Measurements from ENCODE around the gene MICAL1. TPM values are rescaled to one million over a fixed set of nuclear protein-coding genes. Genes with fewer than 3 reads are reported as not detected.

Gene MICAL1
- total RNA-seq, 4 donors from 2014 or later, result 22.0 to 45.9 (median 28.8) TPM

GRCh38 chr6:109460161-109460829 lies 4.7 kb upstream of the MICAL1 start:
- peaks cover 28% of the 10 kb centered on the region for H3K4me1 ChIP-seq
- no peaks in the 10 kb centered on the region for H3K27me3 ChIP-seq
- no peak overlapping the region for H3K4me3 ChIP-seq
- H3K36me3 ChIP-seq, result peaks cover 19% of the 10 kb centered on the region
- TF ChIP-seq CTCF (IDR thresholded peaks at IDR 0.05) (no peak), POLR2A (IDR thresholded peaks at IDR 0.05) (no peak), POLR2AphosphoS5 (IDR thresholded peaks at IDR 0.05) (no peak), EP300 (IDR thresholded peaks at IDR 0.05) (no peak)
- no peaks in the 10 kb centered on the region for H3K9me3 ChIP-seq
- no peak overlapping the region for H3K27ac ChIP-seq
- DNase-seq (ENCODE audit: low spot score in 2 of 2), result no peak
- WGBS, result 88% methylated on average over 3 of the region's 3 CpGs

GRCh38 chr6:109458774-109459531 lies 3.4 kb upstream of the MICAL1 start:
- TF ChIP-seq EP300 (IDR thresholded peaks at IDR 0.05), result no peak
- TF ChIP-seq CTCF (IDR thresholded peaks at IDR 0.05), result no peak
- no peak for TF ChIP-seq POLR2AphosphoS5 (IDR thresholded peaks at IDR 0.05)
- TF ChIP-seq POLR2A (IDR thresholded peaks at IDR 0.05), result no peak
- Histone ChIP-seq H3K9me3 (no peaks in the 10 kb centered on the region), H3K27me3 (no peaks in the 10 kb centered on the region), H3K4me1 (peaks cover 41% of the 10 kb centered on the region), H3K27ac (no peak overlapping the region), H3K36me3 (peaks cover 8% of the 10 kb centered on the region), H3K4me3 (no peak overlapping the region)
- DNase-seq (ENCODE audit: low spot score in 2 of 2), result no peak
- WGBS, result 77% methylated on average over 5 of the region's 5 CpGs

DNA sequence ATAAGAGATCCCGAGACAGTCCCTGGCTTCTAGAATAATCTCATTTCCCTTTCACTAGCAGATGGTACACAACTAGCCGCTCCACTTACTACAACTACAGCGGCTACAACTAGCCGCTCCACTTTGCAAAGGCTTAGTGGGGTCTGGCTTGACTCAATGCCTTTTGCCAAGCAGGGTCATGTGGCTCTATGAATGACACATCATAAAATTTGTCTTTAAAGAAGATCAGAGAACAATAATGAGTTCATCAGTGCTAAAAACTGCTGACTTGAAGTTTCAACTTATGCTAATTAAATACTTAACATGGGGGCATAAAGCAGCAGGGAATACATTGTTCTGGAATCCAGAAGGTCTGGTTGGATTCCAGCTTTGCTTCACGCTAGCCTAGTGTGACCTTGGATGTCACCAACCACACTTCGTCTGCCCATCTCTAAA lies 2.0 kb upstream of the MICAL1 start:
- TF ChIP-seq POLR2A (IDR thresholded peaks at IDR 0.05) (no peak), CTCF (IDR thresholded peaks at IDR 0.05) (no peak), EP300 (IDR thresholded peaks at IDR 0.05) (no peak), POLR2AphosphoS5 (IDR thresholded peaks at IDR 0.05) (no peak)
- peak overlapping the region; percentile 70 for H3K27ac ChIP-seq
- H3K36me3 ChIP-seq, result peaks cover 4% of the 10 kb centered on the region
- H3K4me1 ChIP-seq, result peaks cover 49% of the 10 kb centered on the region
- no peak for DNase-seq (ENCODE audit: low spot score in 2 of 2)
- 47% methylated on average over 6 of the region's 6 CpGs for WGBS
- H3K4me3 ChIP-seq, result no peak overlapping the region
- H3K27me3 ChIP-seq, result no peaks in the 10 kb centered on the region
- no peaks in the 10 kb centered on the region for H3K9me3 ChIP-seq

DNA sequence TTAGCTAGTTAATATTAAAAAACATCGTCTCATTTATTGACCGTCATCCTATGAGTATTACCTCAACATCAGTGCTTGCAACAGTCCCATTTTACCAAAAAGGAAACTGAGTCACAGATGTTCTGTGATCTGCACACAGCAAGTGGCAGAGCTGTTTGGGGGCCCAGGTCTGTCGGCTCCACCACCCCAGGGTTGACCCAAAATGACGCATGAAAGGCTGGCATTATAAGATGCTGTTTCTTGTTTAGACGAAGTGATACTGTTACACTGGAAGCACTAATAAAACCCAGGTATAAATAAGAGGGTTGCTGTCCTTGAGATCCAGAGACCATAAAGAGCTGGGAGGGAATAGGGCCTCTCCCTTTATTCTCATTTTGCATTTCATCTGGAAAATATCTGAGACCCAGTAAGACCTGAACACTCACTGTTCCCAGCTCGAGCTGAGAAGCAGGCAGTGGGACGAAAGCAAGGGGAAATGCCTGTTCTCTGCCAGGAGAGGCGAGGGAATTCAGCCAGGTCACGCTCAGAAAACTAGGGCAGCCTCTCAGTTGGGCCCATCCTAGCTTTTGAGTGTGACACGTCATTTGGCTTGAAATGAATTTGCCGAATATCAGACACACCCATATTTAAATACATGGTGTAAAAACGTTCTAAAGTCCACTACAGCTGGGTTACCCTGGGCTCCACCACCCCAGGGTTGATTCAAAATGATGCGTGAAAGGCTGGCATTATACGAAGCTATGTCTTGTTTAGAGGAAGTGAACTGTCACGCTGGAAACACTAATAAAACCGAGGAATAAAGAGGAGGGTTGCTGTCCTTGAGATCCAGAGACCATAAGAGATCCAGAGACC lies 1.4 kb upstream of the MICAL1 start:
- H3K27me3 ChIP-seq, result no peaks in the 10 kb centered on the region
- peaks cover 10% of the 10 kb centered on the region for H3K36me3 ChIP-seq
- H3K27ac ChIP-seq, result peak overlapping the region; percentile 70
- peaks cover 49% of the 10 kb centered on the region for H3K4me1 ChIP-seq
- H3K4me3 ChIP-seq, result peak overlapping the region; percentile 56
- DNase-seq (ENCODE audit: low spot score in 2 of 2), result peak in 1 of 2 donors; percentile 87
- 21% methylated on average over 16 of the region's 16 CpGs for WGBS
- TF ChIP-seq POLR2AphosphoS5 (IDR thresholded peaks at IDR 0.05) (no peak), CTCF (IDR thresholded peaks at IDR 0.05) (no peak), EP300 (IDR thresholded peaks at IDR 0.05) (no peak), POLR2A (IDR thresholded peaks at IDR 0.05) (no peak)
- H3K9me3 ChIP-seq, result no peaks in the 10 kb centered on the region
